HG03354 (cell line): Measurements from ENCODE around the gene FNDC8.
"Not testable (repeated sequence)": the region's sequence is repeated elsewhere in the genome, so short reads cannot be mapped to it uniquely, and the experiment has no call there.

Source experiments
- ATAC-seq: cut with Tn5 transposase; IDR thresholded peaks from one replicate; pipeline ENCODE4 v1.9.1; 2021; ENCODE audit warnings: mild to moderate bottlenecking; ENCODE audit not compliant: unreplicated experiment, poor library complexity, severe bottlenecking

Gene FNDC8

DNA sequence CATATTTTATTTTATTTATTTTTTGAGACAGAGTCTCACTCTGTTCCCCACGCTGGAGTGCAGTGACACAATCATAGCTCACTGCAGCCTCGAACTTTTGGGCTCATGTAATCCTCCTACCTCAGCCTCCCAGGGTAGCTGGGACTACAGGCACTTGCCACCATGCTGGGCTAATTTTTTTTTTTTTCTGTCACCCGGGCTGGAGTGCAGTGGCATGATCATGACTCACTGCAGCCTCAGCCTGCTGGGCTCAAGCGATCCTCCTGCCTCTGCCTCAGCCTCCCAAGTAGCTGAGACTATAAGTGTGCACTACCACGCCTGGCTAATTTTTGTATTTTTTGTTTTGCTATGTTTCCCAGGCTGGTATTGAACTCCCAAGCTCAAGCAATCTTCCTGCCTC lies 43.3 kb downstream of the FNDC8 start:
- ATAC-seq = no peak

DNA sequence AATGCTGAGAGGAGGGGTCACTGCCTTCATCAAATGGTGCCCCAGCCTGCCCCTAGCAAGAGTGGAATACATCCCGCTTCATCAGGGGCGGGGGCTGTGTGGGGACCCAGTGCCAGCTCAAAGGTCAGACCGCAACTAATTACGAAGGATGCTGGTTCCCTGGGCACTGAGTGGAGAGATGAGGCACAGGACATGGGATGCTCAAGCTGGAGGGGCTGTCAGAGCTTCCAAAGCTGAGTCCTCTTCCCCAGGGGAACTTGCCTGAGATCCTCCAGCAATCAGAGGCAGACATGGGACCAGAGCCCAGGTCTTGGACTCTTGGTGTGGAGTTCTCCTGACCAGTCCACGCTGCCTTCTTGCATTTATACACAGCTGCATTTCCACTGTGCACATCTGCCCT lies 45.1 kb downstream of the FNDC8 start:
- ATAC-seq = no peak

DNA sequence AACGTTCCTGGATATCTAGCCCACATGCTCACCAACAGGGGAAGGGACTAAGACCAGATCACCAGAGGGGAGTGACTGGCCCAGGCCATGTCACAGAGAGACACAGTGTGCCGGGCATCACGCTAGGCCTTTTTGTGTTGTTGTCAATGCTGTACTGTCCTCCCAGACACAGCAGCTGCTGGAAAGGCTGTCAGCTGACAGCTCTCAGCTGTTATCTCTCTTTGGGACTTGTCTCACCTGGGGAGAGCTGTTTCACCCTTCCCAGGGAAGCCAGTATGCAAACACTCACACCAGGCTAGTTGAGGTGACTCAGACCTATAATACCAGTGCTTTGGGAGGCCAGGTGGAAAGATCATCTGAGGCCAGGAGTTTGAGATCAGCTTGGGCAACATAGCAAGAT lies 45.6 kb downstream of the FNDC8 start:
- no peak for ATAC-seq

DNA sequence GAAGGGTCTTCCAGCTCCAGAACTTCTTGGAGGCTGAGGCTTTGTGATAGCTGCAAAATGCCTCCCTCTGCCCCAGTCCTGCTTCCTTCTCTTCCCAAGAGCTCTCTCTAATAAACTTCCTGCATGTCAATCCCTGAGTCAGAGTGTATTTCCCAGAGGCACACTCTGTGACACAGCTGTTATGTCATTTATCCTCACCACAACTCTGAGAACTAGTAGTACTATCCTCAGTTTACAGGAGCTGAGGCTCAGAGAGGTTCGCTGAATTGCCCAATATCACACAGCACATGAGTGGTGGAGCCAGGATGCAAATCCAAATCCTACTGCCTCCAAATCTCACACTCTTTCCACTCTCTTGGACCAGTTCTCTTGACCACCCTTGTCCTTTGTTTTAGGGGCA lies 46.3 kb downstream of the FNDC8 start:
- no peak for ATAC-seq

DNA sequence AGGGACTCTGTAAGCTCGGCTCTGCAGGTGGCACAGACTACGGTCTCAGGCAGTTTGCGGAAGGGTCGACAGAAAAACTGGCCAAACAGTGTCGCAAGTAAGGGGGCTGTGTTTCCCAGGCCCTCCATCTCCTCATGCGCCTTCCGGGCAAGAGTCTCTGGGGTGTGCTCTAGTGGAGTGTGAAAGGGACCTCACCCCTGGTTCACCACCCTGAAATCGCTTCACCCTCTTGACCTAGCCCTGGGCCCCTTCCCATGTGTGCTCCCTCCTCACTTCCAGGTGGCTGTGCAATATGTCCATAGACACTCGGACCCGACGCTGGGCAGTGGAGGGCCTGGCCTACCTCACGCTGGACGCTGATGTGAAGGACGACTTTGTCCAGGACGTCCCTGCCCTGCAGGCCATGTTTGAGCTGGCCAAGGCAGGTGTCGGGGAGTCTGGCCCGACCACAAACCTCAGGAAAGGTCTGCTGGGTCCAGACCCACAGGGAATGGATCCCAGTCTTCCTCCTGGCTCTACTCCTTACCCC lies 48.5 kb downstream of the FNDC8 start:
- ATAC-seq = no peak

DNA sequence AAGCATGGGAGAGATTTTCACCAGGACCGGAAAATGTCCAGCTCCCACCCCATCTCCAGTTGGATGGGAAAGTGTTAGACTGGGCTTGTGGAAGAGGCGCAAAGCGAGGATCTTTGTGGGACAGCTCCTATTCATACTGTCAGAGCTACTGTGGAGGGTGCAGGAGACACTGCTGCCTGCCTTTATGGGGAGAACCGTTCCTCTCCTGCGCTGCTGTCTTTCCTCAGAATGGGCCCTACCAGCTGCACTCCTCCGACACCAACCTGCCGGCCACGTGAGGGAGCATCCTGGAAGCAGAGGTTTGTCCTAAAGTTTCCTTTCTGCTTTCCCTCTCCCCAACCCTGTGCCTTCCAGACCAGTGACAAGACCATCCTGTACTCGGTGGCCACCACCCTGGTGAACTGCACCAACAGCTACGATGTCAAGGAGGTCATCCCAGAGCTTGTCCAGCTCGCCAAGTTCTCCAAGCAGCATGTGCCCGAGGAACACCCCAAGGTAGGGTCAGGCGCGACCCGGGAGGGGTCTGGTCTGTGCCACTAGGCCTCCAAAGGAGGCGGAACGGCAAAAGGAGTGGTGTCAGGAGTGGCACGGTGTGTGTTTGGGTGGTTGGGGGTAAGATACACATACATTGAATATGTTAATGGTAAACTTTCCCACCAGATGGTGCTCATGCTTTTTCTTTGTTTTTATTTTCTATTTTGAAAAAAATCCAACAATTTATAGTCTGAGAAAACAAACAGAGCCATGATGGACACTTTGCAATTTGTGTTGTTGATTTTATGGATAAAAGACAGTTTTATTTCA lies 49.8 kb downstream of the FNDC8 start:
- ATAC-seq = no peak

DNA sequence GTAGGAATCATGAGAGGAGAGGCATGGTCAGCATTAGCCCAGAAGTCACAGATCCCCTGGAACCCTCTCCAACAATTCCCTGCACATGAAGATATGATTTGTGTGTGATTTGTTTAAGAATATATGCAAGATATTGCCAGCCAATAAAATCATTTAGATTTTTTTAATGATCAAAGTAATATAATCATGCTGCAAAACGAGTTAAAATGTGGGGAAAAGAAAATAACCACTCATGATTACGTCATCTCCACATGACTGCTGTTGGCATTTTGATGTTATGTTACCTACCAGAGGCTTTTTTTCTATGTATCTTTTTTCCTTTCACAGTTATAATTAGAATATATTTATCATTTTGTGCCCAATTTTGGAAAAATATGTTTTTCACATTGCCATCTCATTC lies 50.4 kb downstream of the FNDC8 start:
- no peak for ATAC-seq

DNA sequence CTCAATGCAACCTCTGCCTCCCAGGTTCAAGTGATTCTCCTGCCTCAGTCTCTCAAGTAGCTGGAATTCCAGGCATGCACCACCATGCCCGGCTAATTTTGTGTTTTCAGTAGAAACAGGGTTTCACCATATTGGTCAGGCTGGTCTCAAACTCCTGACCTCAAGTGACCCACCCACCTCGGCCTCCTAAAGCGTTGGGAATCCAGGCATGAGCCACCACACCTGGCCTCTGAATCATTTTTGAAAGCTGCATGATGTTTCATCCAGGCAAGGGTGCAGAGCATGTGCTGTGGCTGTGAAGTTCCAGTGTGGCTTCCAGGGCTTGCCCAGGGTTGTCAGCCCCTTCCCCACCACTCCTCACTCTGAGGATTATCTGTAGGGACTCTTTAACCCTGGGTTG lies 50.9 kb downstream of the FNDC8 start:
- not testable (repeated sequence) for ATAC-seq

DNA sequence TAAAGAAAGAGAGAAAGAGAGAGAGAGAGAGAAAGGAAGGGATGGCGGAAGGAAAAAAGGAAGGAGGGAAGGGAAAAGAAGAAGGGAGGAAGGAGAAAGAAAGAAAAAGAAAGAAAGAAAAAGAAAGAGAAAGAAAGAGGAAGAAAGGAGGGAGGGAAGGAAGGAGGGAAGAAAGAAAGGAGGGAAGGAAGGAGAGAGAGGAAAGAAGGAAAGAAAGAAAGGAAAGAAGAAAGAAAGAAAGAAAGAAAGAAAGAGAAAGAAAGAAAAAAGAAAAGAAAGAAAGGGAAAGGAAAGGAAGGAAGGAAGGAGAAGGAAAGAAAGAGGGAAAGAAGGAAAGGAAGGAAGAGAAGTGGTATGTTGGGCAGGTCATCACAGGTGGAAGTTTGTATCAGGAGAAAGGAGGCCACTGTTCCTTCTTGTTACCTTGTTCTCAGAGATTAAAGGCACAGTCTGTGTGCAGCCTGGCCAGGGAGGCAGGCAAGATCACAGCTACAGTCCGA lies 53.5 kb downstream of the FNDC8 start:
- no peak for ATAC-seq

DNA sequence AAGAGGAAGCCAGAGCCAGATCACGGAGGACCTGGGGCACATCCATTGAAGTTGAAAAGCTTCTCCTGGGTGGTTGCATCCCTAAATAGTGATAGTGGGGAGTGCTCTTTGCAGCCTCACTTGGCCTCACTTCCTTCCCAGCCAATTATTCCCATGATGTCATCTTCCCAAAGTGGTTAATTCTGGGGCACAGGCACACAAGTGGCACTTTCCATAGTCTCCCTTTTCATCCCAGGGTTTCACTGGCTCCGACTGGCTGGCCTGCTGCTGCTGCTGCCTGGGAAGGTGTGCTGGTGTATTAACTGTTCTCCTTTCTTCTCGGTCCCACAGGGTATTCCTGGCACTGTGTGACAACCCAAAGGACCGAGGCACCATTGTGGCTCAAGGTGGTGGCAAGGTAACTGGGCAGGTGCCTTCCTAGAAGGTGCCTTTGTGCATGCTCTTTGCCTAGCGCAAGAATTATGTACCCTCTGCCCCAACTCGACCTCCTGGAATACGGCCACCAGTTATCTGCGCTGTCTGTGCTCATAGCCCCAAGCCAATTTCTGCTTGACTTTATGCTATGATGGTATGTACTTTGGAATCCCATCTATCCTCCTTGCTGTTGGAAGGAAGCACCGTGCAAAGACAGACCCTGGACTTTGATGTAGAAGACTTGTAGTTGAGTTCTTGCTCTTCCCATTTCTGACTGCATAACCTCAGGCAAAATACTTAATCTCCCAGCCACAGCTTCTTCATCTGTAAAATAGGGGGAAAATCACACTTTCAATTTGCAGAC lies 54.4 kb downstream of the FNDC8 start:
- ATAC-seq = no peak

DNA sequence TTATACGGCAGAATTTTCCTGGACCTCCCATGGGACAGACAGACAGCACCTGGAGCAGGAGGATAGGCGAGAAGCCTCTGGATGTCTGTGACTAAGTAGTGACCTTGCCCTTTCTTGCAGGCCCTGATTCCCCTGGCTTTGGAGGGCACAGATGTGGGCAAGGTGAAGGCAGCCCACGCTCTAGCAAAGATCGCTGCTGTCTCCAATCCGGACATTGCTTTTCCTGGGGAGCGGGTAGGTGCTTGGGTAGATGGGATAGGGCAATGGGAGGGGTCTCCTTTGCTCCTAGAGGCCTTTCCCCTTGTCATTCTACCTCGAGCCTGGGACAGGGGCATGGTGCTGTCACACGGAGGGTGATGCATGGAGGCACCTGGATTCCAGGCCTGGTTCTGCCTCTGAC lies 55.5 kb downstream of the FNDC8 start:
- no peak for ATAC-seq

DNA sequence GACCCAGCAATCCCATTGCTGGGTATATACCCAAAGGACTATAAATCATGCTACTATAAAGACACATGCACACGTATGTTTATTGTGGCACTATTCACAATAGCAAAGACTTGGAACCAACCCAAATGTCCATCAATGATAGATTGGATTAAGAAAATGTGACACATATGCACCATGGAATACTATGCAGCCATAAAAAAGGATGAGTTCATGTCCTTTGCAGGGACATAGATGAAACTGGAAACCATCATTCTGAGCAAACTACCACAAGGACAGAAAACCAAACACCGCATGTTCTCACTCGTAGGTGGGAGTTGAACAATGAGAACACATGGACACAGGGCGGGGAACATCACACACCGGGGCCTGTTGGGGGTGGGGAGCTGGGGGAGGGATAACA lies 58.0 kb downstream of the FNDC8 start:
- ATAC-seq = not testable (repeated sequence)
